ENCODE data around the gene NUP62. TPM values are rescaled to one million over a fixed set of nuclear protein-coding genes. Genes with fewer than 3 reads are reported as not detected.

Gene NUP62
- total and polyA plus RNA-seq, 2 of the 4 experiments (the other 2 are of a cell fraction): 21.3 to 29.7 TPM

DNA sequence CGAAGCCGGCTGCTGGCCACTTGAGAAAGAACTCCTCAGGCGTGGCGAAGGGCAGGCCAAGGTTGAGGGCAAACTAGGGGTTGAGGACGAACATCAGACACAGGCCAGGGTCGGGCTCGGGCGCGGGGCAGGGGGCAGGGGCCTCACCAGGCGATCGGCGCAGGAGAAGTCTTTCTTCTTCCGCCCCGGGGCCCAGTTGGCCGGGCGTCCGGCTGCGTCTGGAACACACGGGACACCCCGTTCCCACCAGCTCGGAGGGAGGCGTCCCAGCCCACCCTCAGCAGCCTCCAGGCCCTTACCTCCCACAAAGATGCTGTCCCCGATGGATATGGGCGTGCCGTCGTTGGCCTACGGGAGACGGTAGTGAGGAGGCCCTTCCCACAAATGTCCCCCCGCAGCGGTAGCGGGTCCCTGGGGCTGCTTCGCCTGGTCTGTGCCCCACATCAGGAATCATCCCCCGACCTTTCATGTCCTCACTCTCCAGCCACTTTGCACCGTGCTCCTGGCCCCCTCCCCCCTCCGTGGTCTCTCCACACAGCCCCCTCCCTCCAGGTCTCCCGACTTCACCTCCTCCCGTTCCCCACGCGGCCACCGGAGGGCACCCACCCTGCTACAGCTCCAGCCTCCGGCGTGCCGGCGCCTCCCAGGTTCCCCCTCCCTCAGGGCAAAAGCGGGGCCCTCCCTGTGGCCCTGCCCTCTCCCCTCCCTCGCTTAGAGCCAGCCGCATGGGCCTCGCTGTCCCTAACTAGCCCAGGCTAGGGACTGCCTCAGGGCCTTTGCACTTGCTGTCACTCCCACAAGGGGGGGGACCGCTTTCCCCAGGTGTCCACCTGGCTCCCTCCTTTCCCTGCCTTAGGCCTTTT is 66.7 kb downstream of the NUP62 start:
- Histone ChIP-seq H4K91ac (ENCODE audit: insufficient read depth, low read depth, low read length) (no peak overlapping the region), H2AK5ac (ENCODE audit: low read depth, low read length) (no peak overlapping the region), H2BK20ac (ENCODE audit: low read depth, low read length) (no peak overlapping the region), H3K36me3 (ENCODE audit: control insufficient read depth, insufficient read depth, low read length) (peaks cover 59% of the 10 kb centered on the region), H4K8ac (ENCODE audit: low read depth in 2 of 2, low read length in 2 of 2) (no peak overlapping the region), H3K27ac (ENCODE audit: insufficient read depth, low read length) (no peak overlapping the region), H3K9me1 (ENCODE audit: insufficient read depth, low read length) (peaks cover 7% of the 10 kb centered on the region), H4K20me1 (ENCODE audit: insufficient read depth, low read length) (peaks cover 36% of the 10 kb centered on the region), H2BK5ac (ENCODE audit: low read depth, low read length, poor library complexity, severe bottlenecking) (no peak overlapping the region), H2BK15ac (ENCODE audit: low read depth, low read length) (no peak overlapping the region), H2AK9ac (replicated peaks; ENCODE audit: low read depth, low read length, poor library complexity) (peak overlapping the region; percentile 44), H3K79me1 (ENCODE audit: low read depth in 1 of 2, low read length in 2 of 2) (peaks cover 23 to 69% of the 10 kb centered on the region in 2 experiments), H3K4me2 (ENCODE audit: low read depth, low read length) (no peak overlapping the region), H3K4me3 (ENCODE audit: insufficient read depth, low read depth, low read length) (no peak overlapping the region), H3K18ac (ENCODE audit: low read depth, low read length) (no peak overlapping the region), H3K56ac (ENCODE audit: extremely low read depth, insufficient read depth, low read length) (no peak overlapping the region), H3K27me3 (ENCODE audit: control insufficient read depth, insufficient read depth, low read length) (no peaks in the 10 kb centered on the region), H3K23ac (ENCODE audit: low read depth, low read length) (no peak overlapping the region), H2BK120ac (ENCODE audit: low read depth, low read length) (no peak overlapping the region), H3K14ac (replicated peaks; ENCODE audit: low read depth, low read length) (no peak overlapping the region), H3K4me1 (ENCODE audit: control insufficient read depth, insufficient read depth, low read length) (peaks cover 14% of the 10 kb centered on the region), H3K4ac (ENCODE audit: low read depth, low read length) (no peak overlapping the region), H4K5ac (ENCODE audit: low read depth, low read length) (no peak overlapping the region), H3K9me3 (ENCODE audit: control insufficient read depth, insufficient read depth, low read length) (no peaks in the 10 kb centered on the region), H2AFZ (replicated peaks; ENCODE audit: low read length, poor library complexity) (no peak overlapping the region), H3K9ac (ENCODE audit: low read depth, low read length) (no peak overlapping the region)
- 72% methylated on average over 25 of the region's 49 CpGs; no CpG with 5 or more reads in 1 of the 2 experiments for WGBS, 2 experiments (ENCODE audit: extremely low coverage in 2 of 2, insufficient read length in 1 of 2)
- no peak for ATAC-seq (ENCODE audit: low read depth)
- dilution Hi-C loops (cut with HindIII; ENCODE audit: low sequenced_read_pairs, unreplicated experiment): no loop called here
- ChIA-PET CTCF (no interaction called here), POLR2A (ENCODE audit: unreplicated experiment) (no interaction called here)
- BruUV-seq (replicated peaks): no TSS peak
- in situ Hi-C loops (cut with MboI; ENCODE audit: low sequenced_read_pairs): no loop called here
- intact Hi-C loops (cut with micrococcal nuclease): no loop called here
- no peak for TF ChIP-seq POLR2A (IDR thresholded peaks at IDR 0.05; ENCODE audit: low read depth, low read length)
- TF ChIP-seq, protein P1, sequence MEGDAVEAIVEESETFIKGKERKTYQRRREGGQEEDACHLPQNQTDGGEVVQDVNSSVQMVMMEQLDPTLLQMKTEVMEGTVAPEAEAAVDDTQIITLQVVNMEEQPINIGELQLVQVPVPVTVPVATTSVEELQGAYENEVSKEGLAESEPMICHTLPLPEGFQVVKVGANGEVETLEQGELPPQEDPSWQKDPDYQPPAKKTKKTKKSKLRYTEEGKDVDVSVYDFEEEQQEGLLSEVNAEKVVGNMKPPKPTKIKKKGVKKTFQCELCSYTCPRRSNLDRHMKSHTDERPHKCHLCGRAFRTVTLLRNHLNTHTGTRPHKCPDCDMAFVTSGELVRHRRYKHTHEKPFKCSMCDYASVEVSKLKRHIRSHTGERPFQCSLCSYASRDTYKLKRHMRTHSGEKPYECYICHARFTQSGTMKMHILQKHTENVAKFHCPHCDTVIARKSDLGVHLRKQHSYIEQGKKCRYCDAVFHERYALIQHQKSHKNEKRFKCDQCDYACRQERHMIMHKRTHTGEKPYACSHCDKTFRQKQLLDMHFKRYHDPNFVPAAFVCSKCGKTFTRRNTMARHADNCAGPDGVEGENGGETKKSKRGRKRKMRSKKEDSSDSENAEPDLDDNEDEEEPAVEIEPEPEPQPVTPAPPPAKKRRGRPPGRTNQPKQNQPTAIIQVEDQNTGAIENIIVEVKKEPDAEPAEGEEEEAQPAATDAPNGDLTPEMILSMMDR (conservative IDR thresholded peaks at IDR 0.05; ENCODE audit: low read depth, low read length): peak; percentile 24; the same call in 1 of the 2 replicates
- no peak for TF ChIP-seq MXI1 (IDR thresholded peaks at IDR 0.05; ENCODE audit: borderline replicate concordance, low read depth, low read length)
- no peak for TF ChIP-seq MAZ (IDR thresholded peaks at IDR 0.05; ENCODE audit: borderline replicate concordance, low read depth, low read length)
- no peak for DNase-seq
